ENCODE results near the gene TES. TPM values are rescaled to one million over a fixed set of nuclear protein-coding genes. Genes with fewer than 3 reads are reported as not detected.

Gene TES
- total RNA-seq, 6 experiments from 2014 or later = 10.4 to 29.3 (median 22.4) TPM

- no peak overlapping the region for H3K4me3 Mint-ChIP-seq
- H3K27ac Mint-ChIP-seq = no peak overlapping the region
- peaks cover 2% of the 10 kb centered on the region; the same call in 1 of the 2 replicates for H3K27me3 Mint-ChIP-seq (ENCODE audit: insufficient read depth)
- no peak for DNase-seq
- TF ChIP-seq CTCF (IDR thresholded peaks at IDR 0.05) = no peak
- no peaks in the 10 kb centered on the region for H3K9me3 Mint-ChIP-seq
- H3K4me1 Mint-ChIP-seq (ENCODE audit: low read depth) = peaks cover 44% of the 10 kb centered on the region
- H3K36me3 Mint-ChIP-seq (ENCODE audit: low read depth) = peaks cover 6% of the 10 kb centered on the region; the same call in 1 of the 2 replicates
Observed at GRCh38 chr7:116234517-116235200, 24.3 kb downstream of the TES start.

- Mint-ChIP-seq H3K36me3 (ENCODE audit: low read depth) (peaks cover 6% of the 10 kb centered on the region; the same call in 1 of the 2 replicates), H3K27ac (no peak overlapping the region), H3K4me3 (no peak overlapping the region), H3K9me3 (no peaks in the 10 kb centered on the region), H3K27me3 (ENCODE audit: insufficient read depth) (peaks cover 2% of the 10 kb centered on the region; the same call in 1 of the 2 replicates), H3K4me1 (ENCODE audit: low read depth) (peaks cover 37% of the 10 kb centered on the region)
- no peak for DNase-seq
- no peak for TF ChIP-seq CTCF (IDR thresholded peaks at IDR 0.05)
Observed at GRCh38 chr7:116235380-116235779, 25.0 kb downstream of the TES start.

GRCh38 chr7:116236020-116236630 lies 25.8 kb downstream of the TES start:
- Mint-ChIP-seq H3K9me3 (no peaks in the 10 kb centered on the region), H3K4me3 (no peak overlapping the region), H3K4me1 (ENCODE audit: low read depth) (peaks cover 30% of the 10 kb centered on the region), H3K27me3 (ENCODE audit: insufficient read depth) (peaks cover 2% of the 10 kb centered on the region; the same call in 1 of the 2 replicates), H3K27ac (no peak overlapping the region), H3K36me3 (ENCODE audit: low read depth) (peaks cover 6% of the 10 kb centered on the region; the same call in 1 of the 2 replicates)
- peak; percentile 44 for DNase-seq
- TF ChIP-seq CTCF (IDR thresholded peaks at IDR 0.05) = peak; percentile 87

- Mint-ChIP-seq H3K9me3 (peaks cover 3% of the 10 kb centered on the region; the same call in 1 of the 2 replicates), H3K4me3 (no peak overlapping the region), H3K27me3 (ENCODE audit: insufficient read depth) (peaks cover 2% of the 10 kb centered on the region; the same call in 1 of the 2 replicates), H3K36me3 (ENCODE audit: low read depth) (peaks cover 9% of the 10 kb centered on the region; the same call in 1 of the 2 replicates), H3K4me1 (ENCODE audit: low read depth) (peaks cover 24% of the 10 kb centered on the region), H3K27ac (no peak overlapping the region; the same call in 1 of the 2 replicates)
- DNase-seq = no peak
- TF ChIP-seq CTCF (IDR thresholded peaks at IDR 0.05) = no peak
Observed at GRCh38 chr7:116239020-116239419, 28.7 kb downstream of the TES start.

GRCh38 chr7:116239434-116239833 lies 29.1 kb downstream of the TES start:
- TF ChIP-seq CTCF (IDR thresholded peaks at IDR 0.05) = no peak
- peaks cover 2% of the 10 kb centered on the region; the same call in 1 of the 2 replicates for H3K27me3 Mint-ChIP-seq (ENCODE audit: insufficient read depth)
- no peak for DNase-seq
- peaks cover 24% of the 10 kb centered on the region for H3K4me1 Mint-ChIP-seq (ENCODE audit: low read depth)
- peaks cover 5% of the 10 kb centered on the region; the same call in 1 of the 2 replicates for H3K9me3 Mint-ChIP-seq
- peaks cover 13% of the 10 kb centered on the region; the same call in 1 of the 2 replicates for H3K36me3 Mint-ChIP-seq (ENCODE audit: low read depth)
- no peak overlapping the region for H3K27ac Mint-ChIP-seq
- no peak overlapping the region for H3K4me3 Mint-ChIP-seq

Data from HFFc6 (cell line).